Muscle layer of colon (tissue), 2 donors: Measurements from ENCODE around the gene RASA4B.
"Not testable (repeated sequence)": the region's sequence is repeated elsewhere in the genome, so short reads cannot be mapped to it uniquely, and the experiment has no call there.

Experiments used
- H3K27ac ChIP-seq: one replicate; pipeline ENCODE4 v1.7.0; 2013; ENCODE audit warnings: low read depth, mild to moderate bottlenecking, low read length, moderate library complexity
- H3K27me3 ChIP-seq, 2 donors: one replicate each; pipeline ENCODE4 v1.7.0; 2013; ENCODE audit warnings: low read length in 2 of 2, mild to moderate bottlenecking in 2 of 2; ENCODE audit not compliant: insufficient read depth in 2 of 2, control insufficient read depth in 1 of 2
- H3K36me3 ChIP-seq: one replicate; pipeline ENCODE4 v1.7.0; 2013; ENCODE audit warnings: mild to moderate bottlenecking, low read length; ENCODE audit not compliant: insufficient read depth
- H3K4me1 ChIP-seq: one replicate; pipeline ENCODE4 v1.7.0; 2013; ENCODE audit warnings: mild to moderate bottlenecking, low read length; ENCODE audit not compliant: insufficient read depth
- H3K4me3 ChIP-seq, 2 donors: one replicate each; pipeline ENCODE4 v1.7.0; 2013; ENCODE audit warnings: low read length in 2 of 2, low read depth in 1 of 2, mild to moderate bottlenecking in 1 of 2, moderate library complexity in 1 of 2
- H3K9ac ChIP-seq: one replicate; pipeline ENCODE4 v1.7.0; 2013; ENCODE audit warnings: low read length
- H3K9me3 ChIP-seq: one replicate; pipeline ENCODE4 v1.7.0; 2013; ENCODE audit warnings: mild to moderate bottlenecking, low read length
- donor health status: abdominal sarcoma.
- donor health status: Adenocarcinoma of cecum.

The RASA4B gene

GRCh38 chr7:102527822-102528793 lies 10.5 kb upstream of the RASA4B start:
- H3K9ac ChIP-seq, H3K36me3 ChIP-seq, H3K27me3 ChIP-seq, H3K4me1 ChIP-seq, H3K4me3 ChIP-seq, H3K27ac ChIP-seq, H3K9me3 ChIP-seq: not testable (repeated sequence)

- not testable (repeated sequence) for H3K9me3 ChIP-seq, H3K4me1 ChIP-seq, H3K36me3 ChIP-seq, H3K27me3 ChIP-seq, H3K27ac ChIP-seq, H3K9ac ChIP-seq, H3K4me3 ChIP-seq
Measured at GRCh38 chr7:102527182-102527581, 9.6 kb upstream of the RASA4B start.

GRCh38 chr7:102524803-102525202 lies 7.2 kb upstream of the RASA4B start:
- not testable (repeated sequence) for H3K9ac ChIP-seq, H3K9me3 ChIP-seq, H3K4me1 ChIP-seq, H3K36me3 ChIP-seq, H3K27ac ChIP-seq, H3K4me3 ChIP-seq, H3K27me3 ChIP-seq

GRCh38 chr7:102520797-102521196 lies 3.2 kb upstream of the RASA4B start:
- H3K27me3 ChIP-seq, H3K9me3 ChIP-seq, H3K36me3 ChIP-seq, H3K9ac ChIP-seq, H3K4me3 ChIP-seq, H3K27ac ChIP-seq, H3K4me1 ChIP-seq: not testable (repeated sequence)

- H3K27me3 ChIP-seq, H3K36me3 ChIP-seq, H3K4me3 ChIP-seq, H3K4me1 ChIP-seq, H3K9ac ChIP-seq, H3K27ac ChIP-seq, H3K9me3 ChIP-seq: not testable (repeated sequence)
Measured at GRCh38 chr7:102516951-102517350, 626 bp downstream of the RASA4B start.

- H3K36me3 ChIP-seq, H3K27me3 ChIP-seq, H3K27ac ChIP-seq, H3K9ac ChIP-seq, H3K4me1 ChIP-seq, H3K9me3 ChIP-seq, H3K4me3 ChIP-seq: not testable (repeated sequence)
Measured at GRCh38 chr7:102515889-102516288, 1.7 kb downstream of the RASA4B start.

- not testable (repeated sequence) for H3K27me3 ChIP-seq, H3K4me3 ChIP-seq, H3K36me3 ChIP-seq, H3K27ac ChIP-seq, H3K9ac ChIP-seq, H3K4me1 ChIP-seq, H3K9me3 ChIP-seq
Measured at GRCh38 chr7:102514881-102515721, 2.5 kb downstream of the RASA4B start.

GRCh38 chr7:102512642-102513221 lies 4.8 kb downstream of the RASA4B start:
- H3K4me3 ChIP-seq, H3K9ac ChIP-seq, H3K9me3 ChIP-seq, H3K27me3 ChIP-seq, H3K4me1 ChIP-seq, H3K36me3 ChIP-seq: not testable (repeated sequence)
- peak overlapping the region; percentile 19 for H3K27ac ChIP-seq

- not testable (repeated sequence) for H3K4me3 ChIP-seq, H3K36me3 ChIP-seq, H3K9me3 ChIP-seq, H3K4me1 ChIP-seq, H3K27me3 ChIP-seq, H3K27ac ChIP-seq, H3K9ac ChIP-seq
Measured at GRCh38 chr7:102511860-102512522, 5.6 kb downstream of the RASA4B start.

- not testable (repeated sequence) for H3K27me3 ChIP-seq, H3K9ac ChIP-seq, H3K4me1 ChIP-seq, H3K27ac ChIP-seq, H3K36me3 ChIP-seq, H3K9me3 ChIP-seq, H3K4me3 ChIP-seq
Measured at GRCh38 chr7:102510575-102510974, 7.0 kb downstream of the RASA4B start.

- H3K36me3 ChIP-seq, H3K27ac ChIP-seq, H3K9ac ChIP-seq, H3K4me1 ChIP-seq, H3K27me3 ChIP-seq, H3K9me3 ChIP-seq, H3K4me3 ChIP-seq: not testable (repeated sequence)
Measured at GRCh38 chr7:102507410-102508088, 10.0 kb downstream of the RASA4B start.
